AG09319 (cell line): ENCODE results near the gene SLC12A7.
"Not testable (repeated sequence)": the region's sequence is repeated elsewhere in the genome, so short reads cannot be mapped to it uniquely, and the experiment has no call there.

Experiments used
- DNase-seq: peaks from one replicate; pipeline ENCODE4 v3.0.0-alpha.2; 2010; ENCODE audit warnings: low read depth; ENCODE audit errors: extremely low read depth
- TF ChIP-seq, protein P1 (sequence below): IDR thresholded peaks from 2 replicates; pipeline ENCODE4 v1.5.1; 2011; ENCODE audit warnings: low read depth, mild to moderate bottlenecking, inconsistent platforms, low read length, moderate library complexity

Gene SLC12A7

DNA sequence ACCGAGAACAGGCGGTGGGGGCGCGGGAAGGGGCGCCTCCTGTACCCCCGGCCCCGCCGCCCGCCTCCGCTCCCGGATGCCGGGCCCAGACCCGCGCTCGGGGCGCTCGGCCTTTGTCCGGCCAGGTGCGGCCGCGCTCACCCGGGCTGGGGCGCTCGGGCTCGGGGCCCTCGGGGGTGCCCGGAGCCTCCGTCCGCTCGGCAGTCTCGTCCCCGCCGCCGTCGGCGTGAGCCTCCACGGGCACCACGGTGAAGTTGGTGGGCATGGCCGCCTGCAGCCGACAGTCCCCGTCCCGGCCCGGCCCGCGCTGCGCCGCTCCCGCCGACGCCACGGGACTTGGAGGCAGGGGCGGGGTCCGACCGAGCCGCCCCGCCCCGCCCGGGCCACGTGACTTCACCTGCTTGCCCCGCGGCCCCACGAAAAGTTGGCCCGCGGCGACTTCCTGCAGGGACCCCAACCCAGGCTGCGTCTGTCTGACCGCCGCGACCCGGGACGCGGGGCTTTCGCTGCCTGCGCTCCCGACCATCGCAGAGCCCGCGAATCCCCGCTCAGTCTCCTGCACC is at the start of gene SLC12A7:
TSS of gene SLC12A7 (minus strand) at position 337 of the 563 bp plus-strand sequence. CDS start at position 265, 72 bp downstream.
- no peak for DNase-seq
- TF ChIP-seq, protein P1, sequence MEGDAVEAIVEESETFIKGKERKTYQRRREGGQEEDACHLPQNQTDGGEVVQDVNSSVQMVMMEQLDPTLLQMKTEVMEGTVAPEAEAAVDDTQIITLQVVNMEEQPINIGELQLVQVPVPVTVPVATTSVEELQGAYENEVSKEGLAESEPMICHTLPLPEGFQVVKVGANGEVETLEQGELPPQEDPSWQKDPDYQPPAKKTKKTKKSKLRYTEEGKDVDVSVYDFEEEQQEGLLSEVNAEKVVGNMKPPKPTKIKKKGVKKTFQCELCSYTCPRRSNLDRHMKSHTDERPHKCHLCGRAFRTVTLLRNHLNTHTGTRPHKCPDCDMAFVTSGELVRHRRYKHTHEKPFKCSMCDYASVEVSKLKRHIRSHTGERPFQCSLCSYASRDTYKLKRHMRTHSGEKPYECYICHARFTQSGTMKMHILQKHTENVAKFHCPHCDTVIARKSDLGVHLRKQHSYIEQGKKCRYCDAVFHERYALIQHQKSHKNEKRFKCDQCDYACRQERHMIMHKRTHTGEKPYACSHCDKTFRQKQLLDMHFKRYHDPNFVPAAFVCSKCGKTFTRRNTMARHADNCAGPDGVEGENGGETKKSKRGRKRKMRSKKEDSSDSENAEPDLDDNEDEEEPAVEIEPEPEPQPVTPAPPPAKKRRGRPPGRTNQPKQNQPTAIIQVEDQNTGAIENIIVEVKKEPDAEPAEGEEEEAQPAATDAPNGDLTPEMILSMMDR = no peak

DNA sequence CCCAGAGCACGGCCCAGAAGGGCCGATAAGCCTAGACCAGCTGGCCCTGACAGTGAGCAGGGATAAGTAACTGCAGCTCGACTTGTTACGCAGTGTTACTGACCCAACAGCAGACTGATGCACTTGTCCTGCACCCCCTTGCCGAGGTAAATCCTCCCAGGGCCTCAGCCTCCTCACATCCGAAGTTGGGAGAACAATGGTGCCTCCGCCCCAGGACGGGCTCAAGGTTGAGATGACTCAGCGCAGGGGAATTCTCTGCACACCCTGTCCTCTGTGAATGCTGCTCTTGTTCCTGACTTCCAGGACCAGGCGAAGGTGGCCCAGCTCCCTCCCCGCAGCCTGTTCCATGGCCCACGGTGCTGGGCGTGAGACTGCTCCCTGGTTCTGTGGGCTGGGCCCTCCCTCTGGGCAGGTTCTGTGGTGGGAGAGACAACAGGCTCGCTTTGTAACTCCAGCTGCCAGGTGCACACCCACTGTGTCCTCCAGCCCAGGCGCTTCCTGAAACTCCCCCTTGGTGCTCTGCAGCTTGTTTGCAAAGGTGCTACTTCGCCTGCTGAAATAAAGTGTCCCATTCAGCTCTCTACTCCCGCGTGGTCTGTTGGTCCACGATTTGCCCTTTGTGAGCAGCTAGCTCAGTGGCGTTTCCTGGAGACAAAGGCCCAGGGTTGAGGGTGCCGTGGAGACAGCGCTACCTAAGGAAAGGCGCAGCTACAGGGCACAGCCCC is 49.4 kb upstream of the SLC12A7 start:
- TF ChIP-seq, protein P1 = no peak
- DNase-seq = no peak

DNA sequence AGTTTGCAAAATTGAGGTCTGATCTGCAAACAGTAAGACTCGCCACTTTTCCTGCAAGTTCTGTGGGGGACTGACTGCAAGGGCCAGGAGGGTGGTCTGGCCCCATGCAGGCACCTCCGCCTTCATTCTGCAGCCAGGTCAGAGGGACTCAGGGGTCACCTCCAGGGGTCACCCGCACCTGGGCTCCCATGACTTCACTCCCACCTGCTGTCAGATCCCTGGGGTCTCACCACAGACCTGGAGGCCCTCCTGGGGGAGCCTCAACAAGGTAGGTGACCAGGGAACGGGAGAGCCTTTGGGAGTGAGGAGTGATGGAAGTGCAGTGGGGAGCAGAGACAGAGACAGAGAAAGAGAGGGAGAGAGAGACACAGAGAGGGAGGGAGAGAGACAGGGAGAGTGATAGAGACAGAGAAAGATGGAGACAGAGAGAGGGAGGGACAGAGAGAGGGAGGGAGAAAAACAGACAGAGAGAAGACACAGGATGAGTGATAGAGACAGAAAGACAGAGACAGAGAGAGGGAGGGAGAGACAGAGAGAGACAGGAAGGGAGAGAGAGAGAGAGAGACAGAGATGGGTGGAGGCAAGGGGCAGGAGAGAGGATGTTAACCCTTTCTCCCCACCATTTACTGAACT is 48.0 kb upstream of the SLC12A7 start:
- DNase-seq = no peak
- TF ChIP-seq, protein P1 = no peak

GRCh38 chr5:1159341-1159675 is 47.4 kb upstream of the SLC12A7 start:
- DNase-seq = no peak
- TF ChIP-seq, protein P1 = no peak

DNA sequence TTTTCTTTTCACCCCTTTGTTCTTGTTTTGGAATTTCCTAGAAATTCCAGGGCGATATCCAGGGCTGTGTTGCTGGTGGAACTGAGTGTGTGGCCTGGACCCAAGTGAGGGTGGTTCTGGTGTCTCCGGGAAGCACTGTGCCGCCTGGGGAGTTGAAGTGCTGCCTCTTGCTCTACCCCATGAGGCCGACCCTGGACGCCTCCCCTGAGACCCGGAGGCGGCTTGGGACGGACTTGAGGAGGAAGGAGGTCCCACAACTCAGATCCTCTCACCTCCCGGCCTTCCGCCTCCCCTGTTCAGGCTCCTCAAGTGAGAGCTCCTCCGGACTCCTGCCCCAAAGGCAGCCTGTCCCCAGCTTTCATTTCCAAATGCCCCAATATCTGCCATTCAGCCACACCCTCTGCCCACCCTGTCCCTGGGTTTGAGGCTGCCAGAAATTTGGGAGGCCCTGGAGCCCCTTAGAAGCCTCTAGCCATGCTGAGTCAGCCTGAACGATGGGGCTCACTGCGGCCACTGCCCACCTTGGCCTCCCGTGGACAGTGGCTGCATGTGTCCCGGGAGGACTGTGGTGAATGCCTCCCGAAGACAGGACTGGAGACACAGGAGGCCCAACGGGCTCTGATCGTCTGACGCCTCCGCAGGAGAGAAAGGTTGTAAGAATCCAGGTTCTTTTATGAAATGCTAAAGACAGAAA is 46.9 kb upstream of the SLC12A7 start:
- TF ChIP-seq, protein P1 = no peak
- DNase-seq = no peak

DNA sequence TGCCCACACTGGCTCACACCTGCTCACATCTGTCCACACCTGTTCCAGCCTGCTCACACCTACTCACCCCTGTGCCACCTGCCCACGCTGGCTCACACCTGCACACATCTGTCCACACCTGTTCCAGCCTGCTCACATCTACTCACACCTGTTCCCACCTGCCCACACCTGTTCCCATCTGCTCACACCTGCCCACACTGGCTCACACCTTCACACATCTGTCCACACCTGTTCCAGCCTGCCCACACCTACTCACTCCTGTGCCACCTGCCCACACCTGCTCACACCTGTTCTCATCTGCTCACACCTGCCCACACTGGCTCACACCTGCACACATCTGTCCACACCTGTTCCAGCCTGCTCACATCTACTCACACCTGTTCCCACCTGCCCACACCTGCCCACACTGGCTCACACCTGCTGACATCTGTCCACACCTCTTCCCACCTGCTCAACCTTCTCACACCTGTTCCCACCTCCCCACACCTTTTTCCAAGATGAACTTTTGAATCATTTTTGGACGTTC is 45.7 kb upstream of the SLC12A7 start:
- DNase-seq = not testable (repeated sequence)

DNA sequence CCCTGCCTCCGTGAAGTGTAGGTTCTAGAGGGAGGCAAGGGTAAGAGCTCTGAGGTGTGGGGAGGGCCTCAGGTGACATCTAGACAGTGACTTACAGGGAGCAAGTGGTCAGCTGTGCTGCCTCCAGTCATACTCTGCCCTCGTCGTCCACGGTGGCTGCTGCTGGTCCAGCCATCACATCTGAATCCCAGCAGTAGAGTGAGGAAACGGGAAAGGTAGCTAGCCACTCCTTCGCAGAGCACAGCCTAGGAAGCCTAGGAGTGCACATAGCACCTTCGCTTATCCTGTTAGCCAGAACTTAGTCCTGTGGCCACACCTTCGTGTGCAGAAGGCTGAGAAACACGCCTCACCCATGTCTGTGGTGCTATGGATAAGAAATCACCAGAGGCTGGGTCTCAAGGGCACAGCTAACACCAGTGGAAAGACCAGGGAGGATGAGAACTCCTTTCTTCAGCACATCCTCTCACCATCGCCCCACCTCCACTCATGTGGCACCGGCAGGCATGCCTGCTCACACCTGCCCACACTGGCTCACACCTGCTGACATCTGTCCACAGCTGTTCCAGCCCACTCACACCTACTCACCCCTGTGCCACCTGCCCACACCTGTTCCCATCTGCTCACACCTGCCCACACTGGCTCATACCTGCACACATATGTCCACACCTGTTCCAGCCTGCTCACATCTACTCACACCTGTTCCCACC is 45.0 kb upstream of the SLC12A7 start:
- TF ChIP-seq, protein P1 = no peak
- no peak for DNase-seq
